KOPT-K1 (cell line): ENCODE measurements around the gene KCNA10.

ENCODE experiments used
- H3K27ac ChIP-seq: fragments of 200-600 bp; sonication (generic); 2 replicates; pipeline ENCODE4 v1.5.1; 2016; ENCODE audit warnings: antibody characterized with exemption, mild to moderate bottlenecking, low read depth, low read length; ENCODE audit not compliant: poor library complexity, severe bottlenecking
- H3K36me3 ChIP-seq: fragments of 200-600 bp; sonication (generic); 2 replicates; pipeline ENCODE4 v1.5.1; 2017; ENCODE audit warnings: antibody characterized with exemption, mild to moderate bottlenecking, low read length, moderate library complexity; ENCODE audit not compliant: insufficient read depth
- H3K9me3 ChIP-seq: fragments of 200-600 bp; sonication (generic); 2 replicates; pipeline ENCODE4 v1.5.1; 2017; ENCODE audit warnings: antibody characterized with exemption, low read length, mild to moderate bottlenecking; ENCODE audit not compliant: insufficient read depth, poor library complexity, severe bottlenecking

KCNA10 gene

DNA sequence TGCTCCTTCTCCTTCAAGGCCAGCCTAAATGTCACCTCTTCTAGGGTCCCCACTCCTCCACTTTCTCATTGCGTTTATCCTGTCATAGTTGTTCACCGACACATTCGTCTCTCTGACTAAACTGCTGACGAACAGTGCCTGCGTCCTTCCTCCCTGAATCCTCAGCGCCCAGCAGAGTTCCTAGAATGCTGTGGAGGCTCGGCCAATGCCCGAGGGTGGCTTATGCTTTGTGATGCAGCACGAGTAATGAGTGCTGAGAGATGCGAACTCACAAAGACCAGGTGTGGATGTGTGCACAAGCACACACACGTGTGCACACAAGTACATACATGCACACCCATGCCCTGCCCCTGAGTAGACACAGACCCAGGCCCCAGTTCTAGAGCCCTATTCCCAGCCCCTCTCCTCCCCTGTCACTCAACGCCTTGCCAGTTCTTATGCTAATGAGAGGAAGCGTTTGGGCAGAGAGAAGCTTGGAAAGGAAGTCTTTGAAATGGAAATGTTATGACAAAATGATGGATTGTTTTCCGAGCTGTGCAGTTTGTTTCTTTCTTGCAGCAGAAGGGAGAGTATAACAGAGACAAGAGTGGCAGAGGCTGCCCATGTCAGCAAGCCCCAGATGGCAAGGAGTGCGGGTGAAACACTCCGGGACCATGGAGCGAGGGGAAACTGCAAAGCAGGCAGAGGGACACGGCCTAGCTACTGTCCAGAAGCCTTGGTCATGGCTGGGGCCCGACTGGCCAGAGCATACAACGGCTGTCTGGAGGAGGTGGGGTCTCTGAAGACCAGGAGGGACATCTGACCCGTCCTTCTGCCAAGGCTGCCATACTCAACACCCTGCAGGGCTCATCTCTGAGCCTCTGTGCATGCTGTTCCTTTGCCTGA is 24.2 kb downstream of the KCNA10 start:
- H3K9me3 ChIP-seq, result no peaks in the 10 kb centered on the region
- H3K36me3 ChIP-seq, result no peaks in the 10 kb centered on the region
- H3K27ac ChIP-seq, result no peak overlapping the region

GRCh38 chr1:110494036-110494435 is 24.9 kb downstream of the KCNA10 start:
- no peaks in the 10 kb centered on the region for H3K9me3 ChIP-seq

GRCh38 chr1:110493059-110493699 is 25.8 kb downstream of the KCNA10 start:
- Histone ChIP-seq H3K27ac (no peak overlapping the region), H3K9me3 (no peaks in the 10 kb centered on the region), H3K36me3 (no peaks in the 10 kb centered on the region)

More at GRCh38 chr1:110494036-110494435, 24.9 kb downstream of the KCNA10 start:
- Histone ChIP-seq H3K27ac (no peak overlapping the region), H3K36me3 (no peaks in the 10 kb centered on the region)

DNA sequence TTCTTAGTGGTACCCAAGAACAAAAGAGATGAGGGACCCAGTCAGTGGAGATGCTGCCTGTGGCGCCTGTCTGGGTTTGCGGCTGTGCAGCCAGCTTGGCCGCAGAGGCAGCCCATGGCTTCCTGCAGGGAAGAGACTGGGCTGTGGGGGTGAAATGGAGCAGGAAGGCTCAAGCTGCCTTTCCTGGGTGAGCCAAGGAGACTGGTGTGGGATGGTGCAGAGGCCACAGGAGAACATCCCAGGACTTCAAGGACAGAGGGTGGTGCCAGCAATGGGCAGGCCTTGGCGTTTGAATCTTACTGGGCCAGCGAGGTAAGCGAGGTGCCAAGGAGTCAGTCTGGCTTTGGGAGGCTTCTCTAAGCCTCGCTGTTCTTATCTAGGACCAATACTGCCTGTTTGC is 26.4 kb downstream of the KCNA10 start:
- Histone ChIP-seq H3K27ac (no peak overlapping the region), H3K36me3 (no peaks in the 10 kb centered on the region), H3K9me3 (no peaks in the 10 kb centered on the region)

- Histone ChIP-seq H3K36me3 (no peaks in the 10 kb centered on the region), H3K9me3 (no peaks in the 10 kb centered on the region), H3K27ac (no peak overlapping the region)
Observed at GRCh38 chr1:110490791-110491451, 28.1 kb downstream of the KCNA10 start.

DNA sequence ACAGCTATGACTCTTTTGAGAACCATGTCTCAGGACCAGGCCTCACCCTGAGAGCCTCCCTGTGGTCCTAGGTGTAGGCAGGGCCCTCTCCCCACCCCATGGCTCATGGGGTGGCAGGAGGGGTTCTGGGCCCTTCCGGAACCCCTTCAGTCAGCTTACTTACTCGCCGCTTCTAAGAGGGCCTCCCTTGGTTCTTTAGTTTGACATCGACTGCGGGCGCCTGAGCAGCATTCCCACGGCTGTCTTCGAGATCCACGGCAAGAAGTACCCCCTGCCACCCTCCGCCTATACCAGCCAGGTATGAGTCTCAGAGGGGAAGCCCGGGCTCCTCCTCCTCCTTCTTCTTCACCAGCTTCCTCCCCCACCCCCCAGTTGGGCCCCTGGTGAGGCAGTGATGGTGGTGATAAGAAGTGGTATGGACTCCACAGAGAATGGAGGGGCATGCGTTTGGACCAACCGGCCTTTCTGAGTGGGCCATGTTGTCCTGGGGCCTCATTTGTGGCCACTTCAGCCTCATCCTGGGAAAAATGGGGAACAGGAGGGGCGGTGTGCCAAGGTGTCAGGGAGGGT is 28.9 kb downstream of the KCNA10 start:
- Histone ChIP-seq H3K36me3 (no peaks in the 10 kb centered on the region), H3K27ac (no peak overlapping the region), H3K9me3 (no peaks in the 10 kb centered on the region)

DNA sequence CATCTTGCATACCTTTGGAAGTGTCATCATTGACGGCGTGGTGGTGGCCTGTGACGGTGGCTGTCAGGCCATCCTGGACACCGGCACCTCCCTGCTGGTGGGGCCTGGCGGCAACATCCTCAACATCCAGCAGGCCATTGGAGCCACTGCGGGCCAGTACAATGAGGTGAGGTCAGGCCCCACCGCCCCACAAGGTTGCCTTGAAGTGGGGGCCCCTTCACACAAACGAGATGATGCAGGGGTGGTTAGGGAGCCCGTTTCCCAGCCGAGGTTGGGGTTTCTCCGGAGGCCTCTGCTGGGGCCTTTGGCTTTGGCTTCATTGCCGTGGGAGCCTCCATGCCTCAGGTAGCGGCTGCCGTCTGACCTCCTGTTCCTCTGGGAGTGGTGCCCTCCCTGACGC is 29.6 kb downstream of the KCNA10 start:
- Histone ChIP-seq H3K9me3 (no peaks in the 10 kb centered on the region), H3K36me3 (no peaks in the 10 kb centered on the region), H3K27ac (no peak overlapping the region)

DNA sequence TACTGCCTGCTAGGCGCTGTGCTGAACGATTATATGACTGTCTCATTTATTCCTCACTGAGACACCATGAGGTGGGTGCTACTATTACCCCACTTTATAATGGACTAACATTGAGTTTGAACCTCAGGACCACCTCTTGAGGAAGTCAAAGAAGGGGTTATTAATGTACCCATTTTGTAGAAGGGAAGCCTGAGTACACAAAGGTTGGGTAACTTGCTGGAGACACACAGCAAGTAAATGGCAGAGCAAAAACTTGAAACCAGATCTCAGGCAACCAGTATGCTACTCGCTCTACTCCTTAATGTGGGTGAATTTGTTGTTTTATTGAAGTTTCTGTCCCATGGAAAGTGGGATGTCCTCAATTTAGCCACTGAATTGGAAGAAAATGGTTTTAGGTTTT is 30.1 kb downstream of the KCNA10 start:
- Histone ChIP-seq H3K9me3 (no peaks in the 10 kb centered on the region), H3K27ac (no peak overlapping the region), H3K36me3 (no peaks in the 10 kb centered on the region)

GRCh38 chr1:110488161-110488560 is 30.8 kb downstream of the KCNA10 start:
- H3K36me3 ChIP-seq, result no peaks in the 10 kb centered on the region
- no peaks in the 10 kb centered on the region for H3K9me3 ChIP-seq

GRCh38 chr1:110487726-110488125 is 31.2 kb downstream of the KCNA10 start:
- Histone ChIP-seq H3K27ac (no peak overlapping the region), H3K9me3 (no peaks in the 10 kb centered on the region), H3K36me3 (no peaks in the 10 kb centered on the region)

More at GRCh38 chr1:110488161-110488560, 30.8 kb downstream of the KCNA10 start:
- H3K27ac ChIP-seq, result no peak overlapping the region

GRCh38 chr1:110485725-110486124 is 33.2 kb downstream of the KCNA10 start:
- H3K27ac ChIP-seq, result no peak overlapping the region
- no peaks in the 10 kb centered on the region for H3K9me3 ChIP-seq
- no peaks in the 10 kb centered on the region for H3K36me3 ChIP-seq

GRCh38 chr1:110484801-110485200 is 34.2 kb downstream of the KCNA10 start:
- Histone ChIP-seq H3K36me3 (no peaks in the 10 kb centered on the region), H3K9me3 (no peaks in the 10 kb centered on the region), H3K27ac (no peak overlapping the region)

DNA sequence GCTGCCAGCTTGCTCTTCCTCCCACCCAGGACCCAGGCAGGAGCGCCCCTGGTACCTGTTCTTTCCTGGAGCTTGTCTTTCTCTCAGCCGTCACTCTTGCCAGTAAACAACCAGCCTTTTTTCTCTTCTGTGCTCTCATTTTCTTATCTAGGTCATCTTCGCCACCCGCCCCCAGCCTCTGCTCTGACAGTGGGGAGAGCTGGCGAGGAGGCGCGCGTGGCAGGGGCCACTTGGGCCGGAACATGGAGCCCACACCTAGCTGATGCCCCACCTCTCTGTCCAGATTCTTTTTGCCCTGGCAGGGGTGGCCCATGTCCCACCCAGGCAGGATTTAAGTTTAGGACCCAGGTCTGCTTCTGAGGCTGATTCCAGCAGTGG is 35.7 kb downstream of the KCNA10 start:
- H3K36me3 ChIP-seq, result no peaks in the 10 kb centered on the region
- no peak overlapping the region for H3K27ac ChIP-seq
- H3K9me3 ChIP-seq, result no peaks in the 10 kb centered on the region

DNA sequence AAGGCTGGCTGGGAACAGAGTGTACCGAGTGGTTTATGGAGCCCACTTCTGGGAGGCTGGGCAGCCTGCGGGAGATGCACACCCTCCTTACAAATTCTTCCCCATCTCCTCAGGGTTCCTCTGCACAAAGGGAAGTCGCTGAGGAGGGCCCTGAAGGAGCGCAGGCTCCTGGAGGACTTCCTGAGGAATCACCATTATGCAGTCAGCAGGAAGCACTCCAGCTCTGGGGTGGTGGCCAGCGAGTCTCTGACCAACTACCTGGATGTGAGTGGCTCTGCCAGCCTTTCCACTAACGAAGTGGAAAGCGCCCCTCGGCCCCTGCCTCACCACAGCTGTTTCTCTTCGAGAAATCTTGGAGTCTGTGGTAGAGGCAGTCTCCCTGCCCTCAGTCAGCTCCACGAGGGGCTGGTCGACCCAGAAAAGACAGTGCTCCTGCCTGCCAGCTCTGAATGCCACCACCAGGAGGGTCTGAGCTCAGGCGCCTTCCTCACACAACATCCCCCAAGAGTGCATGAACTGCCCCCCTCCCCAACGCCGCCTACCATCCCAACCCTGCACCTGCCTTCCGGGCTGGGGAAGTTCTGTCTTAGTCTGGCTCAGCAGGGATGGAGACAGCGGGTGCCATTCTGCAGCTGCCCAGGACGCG is 36.2 kb downstream of the KCNA10 start:
- Histone ChIP-seq H3K36me3 (no peaks in the 10 kb centered on the region), H3K27ac (no peak overlapping the region), H3K9me3 (no peaks in the 10 kb centered on the region)
